Sigmoid colon (tissue), 3 donors: ENCODE data around the gene SPDYE4.

Experiments used
- POLR2A ChIP-seq, 2 donors: fragments of 450-650 bp; IDR thresholded peaks; one replicate each; pipeline ENCODE4 v1.6.1; 2016; ENCODE audit warnings: antibody characterized with exemption in 2 of 2, mild to moderate bottlenecking in 2 of 2, moderate library complexity in 2 of 2
- TF ChIP-seq, protein P1 (sequence below), 4 experiments: fragments of 450-650 bp in 3 of 4; fragments of 200-600 bp in 1 of 4; IDR thresholded peaks; one replicate each; pipeline ENCODE4 v1.5.1; 2016 to 2019; ENCODE audit warnings: antibody characterized with exemption in 4 of 4, mild to moderate bottlenecking in 3 of 4, moderate library complexity in 2 of 4

DNA sequence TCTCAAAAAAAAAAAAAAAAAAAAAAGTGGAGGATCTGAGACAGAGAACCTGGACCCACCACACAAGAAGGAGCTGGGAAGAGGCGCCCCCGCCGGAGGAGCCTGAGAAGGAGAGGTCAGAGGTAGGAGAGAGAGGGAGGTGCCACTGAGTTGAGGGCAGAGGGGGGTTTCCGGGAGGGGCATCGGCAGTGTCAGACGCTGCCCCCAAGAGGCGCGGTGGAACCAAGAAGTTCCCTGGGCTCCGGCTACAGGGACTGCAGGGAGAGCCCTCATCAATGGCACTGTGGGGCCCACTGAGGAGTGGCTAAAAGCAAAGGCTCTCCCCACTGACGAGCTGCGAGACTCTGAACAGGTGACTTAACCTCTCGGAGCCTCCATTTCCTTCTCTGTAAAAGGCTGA, 17.9 kb downstream of the SPDYE4 start:
- TF ChIP-seq, protein P1, sequence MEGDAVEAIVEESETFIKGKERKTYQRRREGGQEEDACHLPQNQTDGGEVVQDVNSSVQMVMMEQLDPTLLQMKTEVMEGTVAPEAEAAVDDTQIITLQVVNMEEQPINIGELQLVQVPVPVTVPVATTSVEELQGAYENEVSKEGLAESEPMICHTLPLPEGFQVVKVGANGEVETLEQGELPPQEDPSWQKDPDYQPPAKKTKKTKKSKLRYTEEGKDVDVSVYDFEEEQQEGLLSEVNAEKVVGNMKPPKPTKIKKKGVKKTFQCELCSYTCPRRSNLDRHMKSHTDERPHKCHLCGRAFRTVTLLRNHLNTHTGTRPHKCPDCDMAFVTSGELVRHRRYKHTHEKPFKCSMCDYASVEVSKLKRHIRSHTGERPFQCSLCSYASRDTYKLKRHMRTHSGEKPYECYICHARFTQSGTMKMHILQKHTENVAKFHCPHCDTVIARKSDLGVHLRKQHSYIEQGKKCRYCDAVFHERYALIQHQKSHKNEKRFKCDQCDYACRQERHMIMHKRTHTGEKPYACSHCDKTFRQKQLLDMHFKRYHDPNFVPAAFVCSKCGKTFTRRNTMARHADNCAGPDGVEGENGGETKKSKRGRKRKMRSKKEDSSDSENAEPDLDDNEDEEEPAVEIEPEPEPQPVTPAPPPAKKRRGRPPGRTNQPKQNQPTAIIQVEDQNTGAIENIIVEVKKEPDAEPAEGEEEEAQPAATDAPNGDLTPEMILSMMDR (IDR thresholded peaks at IDR 0.05) = no peak
- no peak for TF ChIP-seq POLR2A (IDR thresholded peaks at IDR 0.05)
